GM18867 (cell line): ENCODE measurements around the gene CDH4.

Source experiments
- ATAC-seq: cut with Tn5 transposase; IDR thresholded peaks from one replicate; pipeline ENCODE4 v1.9.1; 2021; ENCODE audit warnings: mild to moderate bottlenecking, moderate library complexity; ENCODE audit not compliant: unreplicated experiment

CDH4 gene

DNA sequence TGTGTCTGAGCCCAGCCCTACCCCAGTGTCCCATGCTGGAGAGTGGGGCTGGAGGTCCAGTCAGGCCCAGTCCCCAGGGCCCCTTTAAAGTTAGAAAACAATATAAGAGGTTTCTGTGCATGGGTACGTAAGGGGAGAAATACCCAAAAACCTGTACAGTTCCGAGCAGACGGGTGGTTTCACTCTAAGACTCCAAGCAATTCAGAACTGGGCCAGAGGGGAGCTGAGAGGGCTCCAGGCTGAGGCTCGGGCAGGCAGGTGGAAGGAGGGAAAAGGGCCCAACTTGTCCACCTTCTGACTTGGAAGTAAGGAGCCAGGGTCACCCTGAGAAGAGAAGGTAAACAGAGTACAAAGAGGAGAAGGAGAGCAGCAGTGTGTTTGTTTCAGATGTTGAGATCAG is 296.0 kb downstream of the CDH4 start:
- no peak for ATAC-seq

DNA sequence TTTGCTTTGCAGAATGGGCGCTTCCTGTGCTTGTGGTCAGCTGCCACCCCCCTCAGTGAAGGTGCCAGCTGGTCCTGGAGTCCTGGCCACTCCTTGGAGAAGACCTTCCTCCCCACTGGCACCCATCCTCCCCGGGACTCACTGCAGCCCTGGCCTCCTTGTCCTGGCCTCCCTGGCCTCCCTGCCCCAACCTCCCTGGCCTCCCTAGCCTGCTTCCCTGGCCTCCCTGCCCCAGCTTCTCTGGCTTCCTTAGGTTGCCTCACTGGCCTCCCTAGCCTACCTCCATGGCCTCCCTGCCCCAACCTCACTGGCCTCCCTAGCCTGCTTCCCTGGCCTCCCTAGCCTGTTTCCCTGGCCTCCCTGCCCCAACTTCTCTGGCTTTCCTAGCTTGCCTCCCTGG is 297.8 kb downstream of the CDH4 start:
- ATAC-seq = no peak

DNA sequence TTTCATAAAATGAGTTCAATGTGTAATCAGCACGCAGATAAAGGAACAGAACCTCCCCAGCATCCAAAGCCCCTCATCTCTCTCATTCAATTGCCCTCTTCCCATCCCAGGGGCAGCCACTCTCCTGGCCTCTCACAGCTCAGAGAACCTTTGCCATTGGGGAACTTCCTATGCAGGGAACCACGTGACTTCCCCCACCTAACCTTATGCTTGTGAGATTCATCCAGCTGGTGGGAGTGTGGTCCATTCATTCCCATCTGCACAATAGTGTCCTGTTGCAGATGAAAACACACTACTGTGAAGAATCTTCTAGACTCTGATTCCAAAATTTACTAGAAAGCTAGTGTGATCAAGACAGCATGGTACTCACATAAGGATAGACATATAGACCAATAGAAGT is 299.3 kb downstream of the CDH4 start:
- no peak for ATAC-seq

DNA sequence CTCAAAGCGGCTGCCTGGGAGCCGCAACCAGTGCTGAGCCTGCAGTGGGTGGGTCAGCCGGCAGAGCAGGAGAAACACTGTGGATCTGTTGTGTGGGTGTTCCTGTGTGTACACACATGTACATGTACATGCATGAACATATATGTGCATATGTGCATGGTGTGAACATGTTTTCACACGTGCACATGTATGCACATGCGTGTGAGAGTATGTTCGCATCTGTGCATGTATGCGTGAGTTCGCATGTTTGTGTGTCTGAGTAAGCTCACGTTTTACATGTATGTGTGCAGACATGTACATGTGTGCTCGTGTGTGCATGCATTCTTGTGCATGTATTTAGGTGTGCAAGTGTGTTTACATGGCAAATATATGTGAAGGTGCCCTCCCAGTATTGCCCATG is 302.6 kb downstream of the CDH4 start:
- no peak for ATAC-seq

DNA sequence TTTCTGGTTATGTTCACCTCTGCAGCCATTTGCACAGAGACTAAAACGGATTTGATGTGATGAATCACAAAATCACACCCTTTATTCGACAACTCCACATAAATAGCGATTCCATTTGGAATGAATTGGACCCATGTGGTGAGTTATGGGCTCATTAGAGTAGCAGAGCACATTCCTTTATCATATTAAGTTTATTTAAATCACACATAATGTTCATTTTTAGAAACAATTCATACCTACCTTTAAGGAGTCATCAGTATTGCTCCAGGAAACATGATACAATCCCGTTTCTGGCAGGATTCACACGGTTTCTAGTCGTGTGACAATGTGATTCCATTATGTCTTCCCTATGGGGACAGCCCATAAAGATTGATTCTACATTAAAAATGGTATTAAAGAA is 303.5 kb downstream of the CDH4 start:
- no peak for ATAC-seq

DNA sequence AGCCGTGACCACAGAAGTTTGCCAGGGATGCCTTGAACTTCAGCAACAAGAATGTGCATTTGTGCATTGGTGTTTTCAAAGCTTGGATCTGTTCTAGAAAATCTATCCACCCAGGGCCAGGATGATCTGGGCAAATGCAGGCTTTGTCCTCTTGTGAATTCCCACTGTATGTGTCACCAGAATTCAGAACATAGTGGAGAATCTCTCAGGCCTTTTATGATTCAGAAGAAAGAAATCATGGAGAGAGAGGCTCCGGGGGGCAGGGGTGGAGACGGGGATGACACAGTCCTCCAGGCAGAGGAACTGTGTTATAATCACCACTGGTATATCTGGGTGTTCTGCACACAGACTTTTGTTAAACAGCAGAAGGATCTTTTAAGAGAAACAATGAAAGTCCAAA is 304.1 kb downstream of the CDH4 start:
- ATAC-seq = no peak

DNA sequence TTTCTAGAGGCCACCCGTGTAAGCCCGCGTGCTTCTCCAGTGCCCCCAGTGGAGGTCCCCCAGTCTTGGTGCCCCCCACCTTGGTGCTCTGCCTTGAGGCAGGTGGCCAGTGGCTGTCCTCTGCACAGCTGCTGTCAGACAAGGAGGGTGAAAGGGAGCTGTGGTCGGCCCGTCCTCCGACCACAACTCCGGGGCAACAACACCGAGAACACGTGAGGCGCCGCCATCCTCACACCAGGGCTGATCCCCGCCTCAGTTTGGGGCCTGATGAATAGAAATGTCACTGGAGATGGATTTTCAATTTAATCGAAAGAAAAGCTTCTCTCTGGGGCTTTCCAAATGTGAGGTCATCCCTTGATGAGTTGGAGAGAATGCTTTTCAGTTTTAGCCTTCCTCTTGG is 304.6 kb downstream of the CDH4 start:
- ATAC-seq = no peak

DNA sequence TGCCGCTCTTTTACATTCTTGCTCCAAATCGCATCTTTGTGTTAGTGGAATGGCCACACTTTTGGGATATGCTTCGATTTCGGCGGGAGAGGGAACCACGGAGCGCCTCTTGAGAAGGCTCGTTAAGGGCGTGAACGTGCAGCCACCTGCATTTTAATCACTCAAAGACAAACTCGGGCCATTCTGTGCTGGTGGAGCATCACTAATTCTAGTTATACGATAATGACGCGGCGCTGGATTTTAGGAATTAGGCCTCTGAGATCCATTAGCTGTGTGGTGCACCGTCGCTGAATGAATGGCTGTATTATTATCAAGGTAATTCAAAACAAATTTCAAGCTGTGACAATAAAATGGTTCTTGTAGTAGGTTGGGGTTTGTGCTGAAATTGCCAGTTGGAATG is 305.6 kb downstream of the CDH4 start:
- no peak for ATAC-seq

DNA sequence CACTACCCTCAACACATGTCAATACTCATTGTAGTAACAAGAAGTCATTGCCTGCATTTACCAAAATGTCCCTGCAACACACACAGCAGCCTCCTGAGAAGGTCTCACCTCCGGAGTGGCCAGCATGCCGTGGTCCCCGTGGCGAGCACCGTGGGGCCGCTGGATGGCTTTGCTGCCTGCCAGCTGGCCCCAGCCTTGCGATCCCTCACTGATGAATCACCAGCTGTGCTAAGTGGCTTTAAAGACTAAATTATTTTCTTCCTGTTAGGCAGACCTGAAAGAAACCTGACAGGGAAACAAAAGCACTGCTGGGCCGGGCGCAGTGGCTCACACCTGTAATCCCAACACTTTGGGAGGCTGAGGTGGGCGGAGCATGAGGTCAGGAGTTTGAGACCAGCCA is 306.7 kb downstream of the CDH4 start:
- ATAC-seq = no peak

DNA sequence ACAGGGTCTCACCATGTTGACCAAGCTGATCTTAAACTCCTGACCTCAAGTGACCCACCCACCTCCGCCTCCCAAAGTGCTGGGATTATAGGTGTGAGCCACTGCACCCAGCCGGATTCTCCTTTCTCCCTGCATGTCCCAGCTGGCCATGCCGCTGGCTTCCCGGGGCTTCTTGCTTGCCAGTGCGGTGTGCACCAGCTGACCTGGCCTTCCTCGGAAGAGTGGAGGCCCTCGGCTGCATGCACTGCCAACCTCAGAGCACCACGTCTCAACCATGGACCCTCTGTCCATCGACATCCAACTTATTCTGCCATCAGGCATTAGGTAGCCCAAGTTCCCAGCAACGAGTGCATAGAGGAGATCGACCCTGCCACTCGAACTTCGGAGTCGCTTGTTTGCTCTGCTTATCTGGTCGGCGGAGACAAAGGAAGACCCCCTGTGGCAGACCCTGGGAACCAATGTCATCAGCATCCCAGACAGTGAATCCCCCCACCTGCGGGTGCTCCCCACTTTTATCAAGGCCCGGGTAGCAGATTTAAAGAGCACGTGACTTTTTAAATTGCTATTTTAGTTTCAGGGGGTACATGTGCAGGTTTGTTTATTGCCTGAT is 307.8 kb downstream of the CDH4 start:
- ATAC-seq = no peak

DNA sequence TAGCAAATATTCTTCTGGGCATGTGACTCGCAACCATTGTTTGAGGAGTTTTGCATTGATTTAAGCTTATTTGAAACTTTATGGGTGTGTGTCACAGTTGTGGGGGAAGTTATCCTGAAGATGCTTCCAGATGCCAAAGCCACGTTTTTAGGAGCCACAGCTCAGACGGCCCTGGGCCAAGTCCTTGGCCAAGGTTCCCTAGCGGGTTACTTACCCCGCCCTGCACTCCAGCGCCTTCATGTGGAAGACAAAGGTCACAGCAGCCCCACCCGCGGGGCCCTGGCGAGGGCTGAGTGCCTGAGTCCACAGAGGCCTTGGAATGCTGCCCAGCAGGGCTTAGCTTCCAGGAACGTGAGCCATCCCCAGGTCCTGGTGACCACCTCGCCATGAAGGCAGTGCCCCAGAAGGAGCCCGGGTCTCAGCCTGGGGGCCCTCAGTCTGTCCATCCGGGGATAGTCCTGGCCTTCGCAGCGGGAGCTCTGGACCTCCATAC is 308.3 kb downstream of the CDH4 start:
- ATAC-seq = no peak

DNA sequence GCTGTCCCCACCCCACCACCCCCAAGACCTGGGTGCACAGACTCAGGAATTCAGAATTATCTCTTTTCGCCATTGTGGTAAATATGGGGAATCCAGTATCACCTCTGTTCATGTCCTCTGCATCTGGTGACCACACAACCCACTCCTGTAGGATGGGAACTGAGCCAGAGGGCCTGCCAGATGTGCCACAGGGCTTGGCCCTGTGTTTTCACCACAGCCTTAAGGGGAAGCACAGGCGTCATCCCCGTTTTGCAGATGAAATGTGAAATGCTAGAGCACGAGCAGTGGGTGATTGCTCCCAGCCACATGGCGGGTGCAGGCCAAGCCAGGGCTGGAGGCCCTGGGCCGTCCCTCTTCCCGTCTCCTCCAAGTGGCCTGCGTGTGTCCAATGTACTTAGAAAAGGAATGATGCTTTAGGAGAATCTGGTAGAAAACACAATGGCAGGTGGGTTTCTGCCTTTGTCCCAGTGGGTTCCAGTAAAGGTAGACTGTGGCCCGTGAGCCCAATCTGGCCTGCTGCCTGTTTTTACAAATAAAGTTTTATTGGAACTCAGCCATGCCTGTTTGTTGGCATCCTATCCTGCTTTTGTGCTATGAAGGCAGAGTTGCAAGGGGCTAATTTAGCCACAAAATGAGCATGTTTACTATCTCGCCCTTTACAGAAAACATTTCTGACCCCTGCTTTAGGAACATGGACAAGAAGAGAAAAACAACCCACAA is 309.2 kb downstream of the CDH4 start:
- ATAC-seq = no peak

DNA sequence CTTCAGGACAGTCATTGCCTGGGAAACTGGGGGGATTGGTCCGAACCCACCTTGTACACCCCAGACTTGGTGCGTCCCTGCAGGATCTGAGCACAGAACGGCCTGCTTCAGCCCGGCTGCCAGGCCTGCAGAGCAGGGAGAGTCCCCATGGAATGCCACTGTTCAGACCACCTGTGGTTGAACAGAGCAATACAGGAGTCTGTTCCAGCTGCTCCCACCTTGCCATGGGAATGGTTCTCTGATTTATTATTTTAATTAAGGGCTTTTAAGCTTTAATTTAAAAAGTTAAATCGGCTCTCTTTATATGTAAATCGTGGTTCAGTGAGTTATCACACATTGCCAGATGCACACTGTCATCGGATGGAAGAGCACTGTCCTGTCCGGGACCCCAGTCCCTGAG is 310.4 kb downstream of the CDH4 start:
- ATAC-seq = no peak

DNA sequence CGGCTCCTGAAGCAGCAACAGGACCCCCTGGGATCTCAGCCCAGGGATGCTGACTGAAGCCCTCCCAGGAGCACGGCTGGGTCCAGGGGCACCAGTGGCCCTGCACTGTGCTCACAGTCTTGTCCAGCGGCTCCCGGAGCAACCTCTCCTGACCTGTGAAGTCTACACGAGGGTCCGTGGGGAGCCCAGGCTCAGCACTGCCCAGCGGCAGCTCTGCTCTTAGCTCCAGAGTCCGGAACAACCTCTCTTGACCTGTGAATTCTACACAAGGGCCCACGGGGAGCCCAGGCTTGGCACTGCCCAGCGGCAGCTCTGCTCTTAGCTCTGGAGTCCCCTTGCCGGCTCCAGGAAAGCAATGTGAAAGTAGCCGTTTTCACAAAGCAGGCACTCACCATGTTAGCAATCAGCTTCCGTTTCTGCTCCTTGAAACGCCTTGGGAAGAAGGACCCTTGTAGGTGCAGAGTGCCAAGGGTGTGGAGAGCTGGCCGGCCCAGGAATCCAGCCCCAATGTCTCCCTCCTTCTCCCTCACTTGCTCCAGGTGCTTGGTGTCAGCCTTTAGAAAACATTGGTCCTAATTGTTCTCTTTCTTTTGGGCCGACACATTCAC is 310.9 kb downstream of the CDH4 start:
- ATAC-seq = no peak

DNA sequence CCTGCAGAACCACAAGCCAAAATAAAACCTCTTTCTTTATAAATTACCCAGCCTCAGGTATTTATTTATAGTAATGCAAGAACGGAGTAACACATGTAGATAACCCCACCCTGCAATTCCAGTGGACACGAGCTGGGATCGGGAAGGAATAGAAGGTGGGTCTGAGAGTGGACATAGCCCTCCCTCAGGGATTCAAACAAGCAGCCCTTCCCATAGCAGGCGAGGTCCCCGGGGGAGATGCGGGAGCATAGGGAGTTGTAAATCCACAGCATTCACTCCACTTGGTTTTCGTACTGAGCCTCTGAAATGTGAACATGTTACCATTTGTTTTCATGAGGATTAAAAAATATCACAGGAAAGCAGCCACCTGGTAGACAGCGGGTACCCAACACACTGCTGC is 312.6 kb downstream of the CDH4 start:
- no peak for ATAC-seq

DNA sequence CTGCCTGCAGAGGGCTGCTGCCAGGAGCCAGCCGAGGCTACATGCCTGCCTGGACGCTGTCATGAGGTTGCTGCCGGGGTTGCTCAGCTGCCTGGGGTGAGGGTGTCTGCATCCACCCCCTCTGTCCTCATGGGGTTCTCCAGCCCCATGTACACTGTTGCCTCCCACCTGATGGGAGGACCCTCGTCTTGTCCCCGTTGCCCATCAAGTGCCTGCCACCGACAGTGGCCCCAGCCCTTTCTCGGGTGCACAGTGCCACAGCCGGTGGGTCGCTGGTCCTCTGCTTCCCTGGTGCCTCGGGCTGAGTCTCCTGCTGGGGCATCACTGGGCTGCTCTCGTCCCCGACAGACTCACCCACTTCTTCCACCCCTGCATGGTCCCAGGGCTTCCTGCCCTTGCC is 313.7 kb downstream of the CDH4 start:
- no peak for ATAC-seq

DNA sequence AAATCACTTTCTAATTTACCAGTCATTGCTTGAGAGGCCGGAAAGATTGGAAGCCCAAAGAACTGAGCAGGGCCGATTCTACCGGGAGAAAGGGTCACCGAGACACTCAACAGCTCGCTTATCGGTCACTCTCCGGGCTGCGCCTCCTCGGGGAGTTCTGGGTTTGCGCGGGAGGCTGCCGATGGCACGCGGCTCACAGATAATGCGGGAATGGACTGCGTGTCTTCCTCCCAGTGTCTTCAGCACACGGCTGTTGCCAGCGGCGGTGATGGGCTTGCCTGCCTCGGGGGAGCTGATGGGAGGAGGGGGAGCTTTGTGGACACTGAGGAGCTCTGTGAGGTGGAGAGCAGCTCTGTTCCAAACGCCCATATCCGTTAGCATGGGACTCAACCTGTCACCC is 314.6 kb downstream of the CDH4 start:
- no peak for ATAC-seq

DNA sequence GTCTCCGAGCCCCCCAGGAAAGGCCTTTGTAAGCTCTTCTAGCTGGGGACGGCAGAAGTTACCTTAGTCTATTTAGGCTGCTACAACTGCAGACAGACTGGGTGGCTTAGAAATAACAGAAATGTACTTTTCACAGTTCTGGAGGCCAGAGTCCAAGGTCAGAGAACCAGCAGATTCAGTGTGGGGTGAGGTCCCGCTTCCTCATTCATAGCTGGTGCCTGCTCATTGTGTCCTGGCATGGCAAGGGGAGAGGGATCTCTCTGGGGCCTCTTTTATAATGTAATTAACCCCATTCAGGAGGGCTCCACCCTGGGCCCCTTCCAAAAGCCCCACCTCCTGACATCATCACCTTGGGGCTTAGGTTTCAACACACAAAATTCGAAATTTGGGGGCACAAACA is 315.1 kb downstream of the CDH4 start:
- ATAC-seq = no peak

DNA sequence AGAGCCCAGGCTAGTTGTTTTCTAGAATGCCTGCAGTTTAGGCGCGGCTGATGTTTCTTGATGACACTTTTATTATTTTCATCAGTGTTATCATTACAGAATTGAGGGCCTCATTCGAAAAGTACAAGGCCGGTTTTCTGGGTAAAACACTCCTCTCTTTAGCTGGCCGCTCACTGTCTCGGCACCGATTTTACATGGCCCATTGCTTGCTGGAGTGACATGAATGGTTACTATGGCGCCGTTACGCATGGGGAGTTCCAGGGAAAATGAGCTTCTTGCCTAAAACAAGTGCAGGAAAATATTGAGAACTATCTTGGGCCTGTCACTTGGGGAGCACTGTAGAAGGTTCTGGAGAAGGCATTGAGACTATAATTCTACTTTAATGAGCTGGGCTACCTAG is 317.8 kb downstream of the CDH4 start:
- no peak for ATAC-seq

DNA sequence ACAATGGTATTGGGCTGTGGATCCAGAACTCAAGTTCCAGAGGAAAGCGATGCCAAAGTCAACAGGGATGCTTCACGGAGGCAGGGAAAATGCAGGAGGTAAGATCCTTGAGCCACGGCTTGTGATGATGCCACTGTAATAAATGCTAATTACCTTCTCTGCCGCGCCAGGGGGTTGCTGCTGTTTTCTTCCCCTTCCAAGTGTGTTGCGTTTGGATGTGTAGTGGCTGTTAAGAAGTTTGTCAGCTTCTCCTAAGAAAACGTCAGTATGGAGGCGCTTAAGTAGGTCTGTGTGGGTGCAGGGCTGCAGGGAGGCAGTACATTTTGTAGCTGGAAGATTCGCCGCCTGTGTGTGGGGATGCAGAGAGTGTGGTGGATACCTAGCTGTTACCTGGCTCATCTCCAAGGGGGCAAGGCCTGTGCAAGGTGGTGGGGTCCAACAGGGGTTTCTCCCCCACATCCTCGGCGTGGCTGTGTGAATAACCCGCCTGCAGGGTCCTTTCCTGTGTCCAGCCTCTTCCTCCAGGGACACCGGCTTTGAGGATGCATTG is 318.7 kb downstream of the CDH4 start:
- no peak for ATAC-seq

DNA sequence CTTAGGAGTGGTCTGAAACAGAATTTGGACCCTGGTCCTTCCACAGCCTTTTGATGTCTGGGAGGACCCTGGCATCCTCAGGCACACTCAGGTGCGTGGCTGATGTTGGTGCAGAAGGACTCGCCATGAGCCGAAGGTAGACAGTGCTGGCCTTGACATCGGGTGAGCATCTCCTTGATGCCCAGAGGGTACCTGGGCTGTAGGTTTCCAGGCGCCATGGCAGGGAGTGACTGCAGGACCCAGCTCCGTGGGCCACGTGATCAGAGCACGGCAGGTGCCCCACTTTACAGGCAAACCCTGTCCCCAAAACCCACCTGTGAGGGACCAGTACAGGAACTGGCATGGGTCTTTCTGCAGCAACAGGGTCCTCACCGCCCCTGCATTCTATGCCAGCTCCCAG is 319.2 kb downstream of the CDH4 start:
- ATAC-seq = no peak
